Stomach (tissue), 4 donors: ENCODE results near the gene COMP.

Source experiments
- CTCF ChIP-seq, 7 experiments: fragments of 450-650 bp in 4 of 7; fragments of 200-600 bp in 3 of 7; sonication (generic) in 3 of 7; IDR thresholded peaks; one replicate each; pipeline ENCODE4 v1.5.1; 2016 to 2019; ENCODE audit warnings: antibody characterized with exemption in 7 of 7, control low read depth in 2 of 7, mild to moderate bottlenecking in 1 of 7
- EP300 ChIP-seq: sonication (generic); formaldehyde crosslinking; IDR thresholded peaks from one replicate; pipeline ENCODE4 v1.6.1; 2017; ENCODE audit warnings: antibody characterized with exemption
- POLR2A ChIP-seq, 4 donors: fragments of 450-650 bp; IDR thresholded peaks; one replicate each; pipeline ENCODE4 v1.6.1; 2016; ENCODE audit warnings: antibody characterized with exemption in 4 of 4, control low read depth in 2 of 4, mild to moderate bottlenecking in 1 of 4, moderate library complexity in 1 of 4
- POLR2AphosphoS5 ChIP-seq, 3 donors: sonication (generic); formaldehyde crosslinking; IDR thresholded peaks; one replicate each; pipeline ENCODE4 v1.6.1; 2016; ENCODE audit warnings: antibody characterized with exemption in 3 of 3

DNA sequence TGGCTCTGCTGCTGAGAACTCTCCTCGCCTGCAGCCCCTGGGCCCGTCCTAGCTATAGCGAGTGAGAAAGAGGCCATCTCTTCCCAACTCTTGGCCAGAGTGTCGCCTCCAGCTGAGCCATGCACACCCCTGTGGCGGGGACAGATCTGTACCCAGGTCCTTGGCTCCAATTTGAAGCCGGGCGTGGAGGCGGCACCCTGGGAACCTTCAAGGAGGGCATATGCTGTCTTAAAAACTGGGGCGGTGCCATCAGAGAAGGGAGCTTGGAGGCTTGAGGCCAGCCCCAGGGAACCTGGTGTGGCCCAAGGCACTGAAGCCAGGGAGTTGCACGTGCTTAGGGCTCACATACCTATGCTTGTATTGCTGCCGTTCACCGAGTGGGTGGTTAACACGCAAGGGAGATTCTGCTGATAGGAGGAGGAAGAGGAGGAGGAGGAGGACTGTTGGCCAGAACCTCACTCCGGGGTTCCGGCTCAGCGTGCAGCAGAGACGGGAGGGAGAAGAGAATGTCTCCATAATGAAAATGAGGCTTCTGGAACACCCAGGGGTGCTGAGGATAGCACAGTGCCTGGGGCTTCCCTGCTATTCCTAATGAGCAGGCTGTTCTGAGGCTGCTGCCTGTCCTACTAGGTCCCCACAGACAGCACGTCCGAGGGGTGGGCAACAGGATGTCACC is 40.7 kb downstream of the COMP start:
- no peak for TF ChIP-seq EP300
- TF ChIP-seq POLR2AphosphoS5 (IDR thresholded peaks at IDR 0.05): no peak
- TF ChIP-seq CTCF (IDR thresholded peaks at IDR 0.05): no peak
- no peak for TF ChIP-seq POLR2A (IDR thresholded peaks at IDR 0.05)
